ENCODE measurements around the gene EIF4EBP3.

GRCh38 chr5:140497897-140498296, 49.6 kb upstream of the EIF4EBP3 start:
- TF ChIP-seq, protein P1, sequence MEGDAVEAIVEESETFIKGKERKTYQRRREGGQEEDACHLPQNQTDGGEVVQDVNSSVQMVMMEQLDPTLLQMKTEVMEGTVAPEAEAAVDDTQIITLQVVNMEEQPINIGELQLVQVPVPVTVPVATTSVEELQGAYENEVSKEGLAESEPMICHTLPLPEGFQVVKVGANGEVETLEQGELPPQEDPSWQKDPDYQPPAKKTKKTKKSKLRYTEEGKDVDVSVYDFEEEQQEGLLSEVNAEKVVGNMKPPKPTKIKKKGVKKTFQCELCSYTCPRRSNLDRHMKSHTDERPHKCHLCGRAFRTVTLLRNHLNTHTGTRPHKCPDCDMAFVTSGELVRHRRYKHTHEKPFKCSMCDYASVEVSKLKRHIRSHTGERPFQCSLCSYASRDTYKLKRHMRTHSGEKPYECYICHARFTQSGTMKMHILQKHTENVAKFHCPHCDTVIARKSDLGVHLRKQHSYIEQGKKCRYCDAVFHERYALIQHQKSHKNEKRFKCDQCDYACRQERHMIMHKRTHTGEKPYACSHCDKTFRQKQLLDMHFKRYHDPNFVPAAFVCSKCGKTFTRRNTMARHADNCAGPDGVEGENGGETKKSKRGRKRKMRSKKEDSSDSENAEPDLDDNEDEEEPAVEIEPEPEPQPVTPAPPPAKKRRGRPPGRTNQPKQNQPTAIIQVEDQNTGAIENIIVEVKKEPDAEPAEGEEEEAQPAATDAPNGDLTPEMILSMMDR (IDR thresholded peaks at IDR 0.05) = no peak
- TF ChIP-seq POLR2A (IDR thresholded peaks at IDR 0.05) (no peak), POLR2AphosphoS5 (IDR thresholded peaks at IDR 0.05) (no peak), EP300 (IDR thresholded peaks at IDR 0.05) (no peak)
